ENCODE data around the gene CACNG4. TPM values are rescaled to one million over a fixed set of nuclear protein-coding genes. Genes with fewer than 3 reads are reported as not detected.

Gene CACNG4
- total RNA-seq, 1 experiment from 2014 or later: not detected

DNA sequence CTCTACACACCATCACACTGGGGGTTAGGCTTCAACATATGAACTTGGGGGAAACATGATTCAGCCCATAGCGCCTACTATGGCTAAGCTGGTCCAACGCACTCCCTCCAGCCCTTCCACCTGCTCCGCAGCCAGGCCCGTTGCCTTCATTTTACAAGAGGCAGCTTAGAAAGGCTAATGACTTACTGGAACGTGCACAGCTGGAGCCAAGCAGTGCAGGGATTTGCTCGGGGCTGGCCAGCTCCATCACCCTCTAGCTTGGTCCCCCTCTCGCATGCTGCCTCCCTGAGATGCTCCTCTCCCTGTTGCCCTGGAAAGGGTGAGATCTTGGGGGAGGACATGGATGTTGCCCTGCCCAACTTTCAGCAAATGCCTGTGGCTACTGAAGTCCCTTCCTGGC, 77.0 kb downstream of the CACNG4 start:
- H2AFZ ChIP-seq (ENCODE audit: low read depth, low read length, poor library complexity, severe bottlenecking): no peak overlapping the region
- BruUV-seq (replicated peaks): no TSS peak
- no peak overlapping the region for H3K4me2 ChIP-seq (ENCODE audit: low read length)
- ChIA-PET CTCF (no interaction called here), RAD21 (ENCODE audit: low non-redundant PET in 1 of 2, low total read pairs in 2 of 2, uncharacterized antibody in 2 of 2, unreplicated experiment in 2 of 2) (no interaction called here), POLR2A (no interaction called here)
- ATAC-seq (no peak), DNase-seq (ENCODE audit: low read depth, low spot score) (no peak)
- no peaks in the 10 kb centered on the region for H3K9me3 ChIP-seq (ENCODE audit: control insufficient read depth in 1 of 2, insufficient read depth in 1 of 2, low read depth in 1 of 2, low read length in 2 of 2)
- H4K20me1 ChIP-seq (ENCODE audit: insufficient read depth): no peaks in the 10 kb centered on the region
- no peaks in the 10 kb centered on the region for H3K4me1 ChIP-seq (ENCODE audit: control insufficient read depth in 1 of 2, insufficient read depth in 2 of 2, low read length in 2 of 2)
- H3K36me3 ChIP-seq (ENCODE audit: control insufficient read depth in 1 of 2, insufficient read depth in 2 of 2, low read length in 2 of 2): no peaks in the 10 kb centered on the region
- H3K27me3 ChIP-seq (ENCODE audit: insufficient read depth, low read length): 0 out of 2 replicates have a peak, but pooled peaks cover 4% of the 10 kb centered on the region
- H3K9ac ChIP-seq (ENCODE audit: low read length): no peak overlapping the region
- H3K79me2 ChIP-seq (ENCODE audit: insufficient read depth, low read length): no peaks in the 10 kb centered on the region
- no peaks in the 10 kb centered on the region for H3K9me2 ChIP-seq (ENCODE audit: insufficient read depth)
- no peak overlapping the region for H3K4me3 ChIP-seq (replicated peaks in 1 of 2; ENCODE audit: low read depth in 1 of 2, low read length in 2 of 2)
- intact Hi-C loops (cut with micrococcal nuclease): no loop called here
- H3K27ac ChIP-seq (ENCODE audit: low read depth, low read length): no peak overlapping the region
- TF ChIP-seq SIN3A (IDR thresholded peaks at IDR 0.05; ENCODE audit: low read depth) (no peak), ZNF274 (IDR thresholded peaks at IDR 0.05; ENCODE audit: low read depth, low read length) (no peak), SP1 (IDR thresholded peaks at IDR 0.05; ENCODE audit: low read depth) (no peak), JUND (IDR thresholded peaks at IDR 0.05) (no peak), RAD21 (IDR thresholded peaks at IDR 0.05; ENCODE audit: low read depth) (no peak), YY1 (IDR thresholded peaks at IDR 0.05; ENCODE audit: extremely low read depth, insufficient replicate concordance, low read depth, low read length) (no peak), FOSL1 (IDR thresholded peaks at IDR 0.05; ENCODE audit: low read depth) (no peak), SRF (IDR thresholded peaks at IDR 0.05; ENCODE audit: low read depth) (no peak), EZH2 (IDR thresholded peaks at IDR 0.05) (no peak), CEBPB (IDR thresholded peaks at IDR 0.05; ENCODE audit: low read depth) (no peak), EZH2phosphoT487 (IDR thresholded peaks at IDR 0.05; ENCODE audit: borderline replicate concordance) (no peak), POLR2AphosphoS5 (IDR thresholded peaks at IDR 0.05; ENCODE audit: low read depth, low read length) (no peak), EGR1 (IDR thresholded peaks at IDR 0.05; ENCODE audit: low read depth) (no peak), CBX3 (IDR thresholded peaks at IDR 0.05; ENCODE audit: low read depth) (no peak)
- TF ChIP-seq, protein P1, sequence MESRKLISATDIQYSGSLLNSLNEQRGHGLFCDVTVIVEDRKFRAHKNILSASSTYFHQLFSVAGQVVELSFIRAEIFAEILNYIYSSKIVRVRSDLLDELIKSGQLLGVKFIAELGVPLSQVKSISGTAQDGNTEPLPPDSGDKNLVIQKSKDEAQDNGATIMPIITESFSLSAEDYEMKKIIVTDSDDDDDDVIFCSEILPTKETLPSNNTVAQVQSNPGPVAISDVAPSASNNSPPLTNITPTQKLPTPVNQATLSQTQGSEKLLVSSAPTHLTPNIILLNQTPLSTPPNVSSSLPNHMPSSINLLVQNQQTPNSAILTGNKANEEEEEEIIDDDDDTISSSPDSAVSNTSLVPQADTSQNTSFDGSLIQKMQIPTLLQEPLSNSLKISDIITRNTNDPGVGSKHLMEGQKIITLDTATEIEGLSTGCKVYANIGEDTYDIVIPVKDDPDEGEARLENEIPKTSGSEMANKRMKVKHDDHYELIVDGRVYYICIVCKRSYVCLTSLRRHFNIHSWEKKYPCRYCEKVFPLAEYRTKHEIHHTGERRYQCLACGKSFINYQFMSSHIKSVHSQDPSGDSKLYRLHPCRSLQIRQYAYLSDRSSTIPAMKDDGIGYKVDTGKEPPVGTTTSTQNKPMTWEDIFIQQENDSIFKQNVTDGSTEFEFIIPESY (IDR thresholded peaks at IDR 0.05; ENCODE audit: extremely low read depth, insufficient replicate concordance, low read length): no peak
- TF ChIP-seq, protein P2, sequence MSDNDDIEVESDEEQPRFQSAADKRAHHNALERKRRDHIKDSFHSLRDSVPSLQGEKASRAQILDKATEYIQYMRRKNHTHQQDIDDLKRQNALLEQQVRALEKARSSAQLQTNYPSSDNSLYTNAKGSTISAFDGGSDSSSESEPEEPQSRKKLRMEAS (IDR thresholded peaks at IDR 0.05): no peak
- TF ChIP-seq, protein P3, sequence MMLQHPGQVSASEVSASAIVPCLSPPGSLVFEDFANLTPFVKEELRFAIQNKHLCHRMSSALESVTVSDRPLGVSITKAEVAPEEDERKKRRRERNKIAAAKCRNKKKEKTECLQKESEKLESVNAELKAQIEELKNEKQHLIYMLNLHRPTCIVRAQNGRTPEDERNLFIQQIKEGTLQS (IDR thresholded peaks at IDR 0.05): no peak
- TF ChIP-seq, protein P4, sequence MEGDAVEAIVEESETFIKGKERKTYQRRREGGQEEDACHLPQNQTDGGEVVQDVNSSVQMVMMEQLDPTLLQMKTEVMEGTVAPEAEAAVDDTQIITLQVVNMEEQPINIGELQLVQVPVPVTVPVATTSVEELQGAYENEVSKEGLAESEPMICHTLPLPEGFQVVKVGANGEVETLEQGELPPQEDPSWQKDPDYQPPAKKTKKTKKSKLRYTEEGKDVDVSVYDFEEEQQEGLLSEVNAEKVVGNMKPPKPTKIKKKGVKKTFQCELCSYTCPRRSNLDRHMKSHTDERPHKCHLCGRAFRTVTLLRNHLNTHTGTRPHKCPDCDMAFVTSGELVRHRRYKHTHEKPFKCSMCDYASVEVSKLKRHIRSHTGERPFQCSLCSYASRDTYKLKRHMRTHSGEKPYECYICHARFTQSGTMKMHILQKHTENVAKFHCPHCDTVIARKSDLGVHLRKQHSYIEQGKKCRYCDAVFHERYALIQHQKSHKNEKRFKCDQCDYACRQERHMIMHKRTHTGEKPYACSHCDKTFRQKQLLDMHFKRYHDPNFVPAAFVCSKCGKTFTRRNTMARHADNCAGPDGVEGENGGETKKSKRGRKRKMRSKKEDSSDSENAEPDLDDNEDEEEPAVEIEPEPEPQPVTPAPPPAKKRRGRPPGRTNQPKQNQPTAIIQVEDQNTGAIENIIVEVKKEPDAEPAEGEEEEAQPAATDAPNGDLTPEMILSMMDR (IDR thresholded peaks at IDR 0.05 in 2 of 3, conservative IDR thresholded peaks at IDR 0.05 in 1 of 3; ENCODE audit: borderline replicate concordance in 1 of 3, insufficient read depth in 1 of 3, low read depth in 2 of 3, low read length in 2 of 3): no peak

Data from HCT116 (cell line).